Retinal pigment epithelial cell (primary cell): ENCODE data around the gene GTF3C4.

ENCODE experiments used
- DNase-seq: peaks from one replicate; pipeline ENCODE4 v3.0.0-alpha.2; 2010; ENCODE audit warnings: low read depth
- H3K4me3 ChIP-seq: 2 replicates; pipeline ENCODE4 v1.5.1; 2011; ENCODE audit warnings: mild to moderate bottlenecking, low read length, control low read depth, moderate library complexity
- CTCF ChIP-seq: conservative IDR thresholded peaks from 2 replicates; pipeline ENCODE4 v1.5.1; 2011; ENCODE audit warnings: low read depth, low read length, control low read depth, inconsistent platforms

GTF3C4 gene

DNA sequence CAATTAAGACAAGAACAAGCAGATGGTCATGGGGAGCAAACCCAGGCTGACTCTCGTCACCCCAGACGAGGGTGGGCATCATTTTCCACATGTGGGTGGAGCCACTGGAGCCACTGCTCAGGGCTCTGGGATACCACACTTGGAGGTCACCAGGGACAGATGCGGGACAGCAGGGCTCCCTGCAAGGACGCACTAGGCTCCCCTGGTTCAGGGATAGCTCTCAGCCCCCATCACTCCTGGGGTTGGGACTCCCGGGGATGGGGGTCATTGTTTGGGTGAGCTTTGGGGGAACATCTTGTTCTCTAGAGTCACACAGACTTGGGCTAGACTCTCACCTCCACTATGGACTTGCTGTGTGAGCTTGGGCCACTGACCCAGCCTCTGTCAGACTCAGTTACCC, 57.8 kb downstream of the GTF3C4 start:
- H3K4me3 ChIP-seq, result no peak overlapping the region
- no peak for DNase-seq
- TF ChIP-seq CTCF, result no peak

GRCh38 chr9:132728497-132728896, 58.2 kb downstream of the GTF3C4 start:
- TF ChIP-seq CTCF, result no peak
- H3K4me3 ChIP-seq, result no peak overlapping the region
- DNase-seq, result no peak

DNA sequence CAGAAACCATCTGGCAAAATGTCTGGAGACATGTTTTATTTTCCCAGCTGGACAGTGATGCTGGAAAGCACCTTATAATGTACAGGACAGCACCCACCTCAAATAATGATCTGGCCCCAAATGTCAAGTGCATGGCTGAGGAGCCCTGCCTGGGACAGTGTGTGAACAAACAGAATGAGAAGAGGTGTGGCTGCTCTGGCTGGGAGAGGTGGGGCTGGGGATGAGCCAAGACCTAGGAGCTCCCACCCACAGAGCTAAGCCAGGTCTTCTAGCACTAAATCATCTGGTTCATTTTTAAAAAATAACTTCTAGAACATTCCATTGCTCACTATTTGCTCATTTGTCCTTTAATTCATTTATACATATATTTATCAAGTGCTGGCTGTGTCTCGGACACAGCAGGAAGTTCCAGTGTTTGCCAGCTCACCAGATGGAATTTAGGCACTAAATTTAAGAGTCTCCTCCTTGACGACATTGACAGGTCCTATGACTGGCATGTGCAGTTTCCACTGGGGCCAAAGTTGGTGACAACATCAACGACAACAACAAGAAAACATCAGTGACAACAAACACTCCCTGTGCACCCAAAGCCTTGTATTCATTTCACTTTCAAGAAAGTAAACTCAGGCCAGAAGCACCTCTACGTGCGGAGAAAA, 59.1 kb downstream of the GTF3C4 start:
- no peak for DNase-seq
- no peak overlapping the region for H3K4me3 ChIP-seq
- TF ChIP-seq CTCF, result no peak

GRCh38 chr9:132730054-132731033, 60.1 kb downstream of the GTF3C4 start:
- no peak overlapping the region for H3K4me3 ChIP-seq
- no peak for TF ChIP-seq CTCF
- no peak for DNase-seq

- DNase-seq, result no peak
- H3K4me3 ChIP-seq, result no peak overlapping the region
- no peak for TF ChIP-seq CTCF
These were observed 61.0 kb downstream of the GTF3C4 start for GRCh38 chr9:132731230-132731629.

- no peak for TF ChIP-seq CTCF
- H3K4me3 ChIP-seq, result no peak overlapping the region
- DNase-seq, result peak; percentile 7
These were observed 62.3 kb downstream of the GTF3C4 start for GRCh38 chr9:132732326-132733259.
